Subcutaneous abdominal adipose tissue (tissue), 5 donors: ENCODE data around the gene CRHR2.

Experiments used
- H3K27ac ChIP-seq: one replicate; pipeline ENCODE4 v1.7.0; 2013; ENCODE audit warnings: low read depth, mild to moderate bottlenecking, inconsistent platforms, low read length, moderate library complexity
- H3K27me3 ChIP-seq, 5 donors: one replicate each; pipeline ENCODE4 v1.7.0; 2013; ENCODE audit warnings: low read length in 5 of 5, inconsistent platforms in 1 of 5; ENCODE audit not compliant: control insufficient read depth in 5 of 5, insufficient read depth in 4 of 5
- H3K36me3 ChIP-seq, 5 donors: one replicate each; pipeline ENCODE4 v1.7.0; 2013; ENCODE audit warnings: low read length in 5 of 5; ENCODE audit not compliant: control insufficient read depth in 5 of 5, insufficient read depth in 5 of 5
- H3K4me1 ChIP-seq, 5 donors: one replicate each; pipeline ENCODE4 v1.7.0; 2013; ENCODE audit warnings: low read length in 5 of 5, mild to moderate bottlenecking in 3 of 5, moderate library complexity in 1 of 5; ENCODE audit not compliant: control insufficient read depth in 5 of 5, insufficient read depth in 5 of 5
- H3K4me3 ChIP-seq, 5 donors: one replicate each; pipeline ENCODE4 v1.7.0; 2013; ENCODE audit warnings: low read length in 5 of 5, low read depth in 1 of 5
- H3K9ac ChIP-seq, 5 donors: one replicate each; pipeline ENCODE4 v1.7.0; 2013; ENCODE audit warnings: low read length in 5 of 5, mild to moderate bottlenecking in 4 of 5, moderate library complexity in 3 of 5
- H3K9me3 ChIP-seq, 5 donors: one replicate each; pipeline ENCODE4 v1.7.0; 2013; ENCODE audit warnings: low read length in 5 of 5; ENCODE audit not compliant: control insufficient read depth in 5 of 5
- donor health status: healthy.
- donor health status: healthy.
- donor health status: healthy.
- donor health status: healthy.
- donor health status: healthy.

CRHR2 gene

GRCh38 chr7:30617359-30617758, 64.9 kb downstream of the CRHR2 start:
- Histone ChIP-seq H3K27ac (no peak overlapping the region), H3K4me1 (no peaks in the 10 kb centered on the region), H3K36me3 (peaks cover 56 to 80% (median 71%) of the 10 kb centered on the region in 5 donors), H3K27me3 (no peaks in the 10 kb centered on the region), H3K4me3 (no peak overlapping the region), H3K9ac (no peak overlapping the region), H3K9me3 (no peaks in the 10 kb centered on the region)

- Histone ChIP-seq H3K27me3 (no peaks in the 10 kb centered on the region), H3K9me3 (no peaks in the 10 kb centered on the region), H3K27ac (no peak overlapping the region), H3K36me3 (peaks cover 50 to 75% (median 66%) of the 10 kb centered on the region in 5 donors), H3K4me3 (no peak overlapping the region), H3K9ac (no peak overlapping the region), H3K4me1 (no peaks in the 10 kb centered on the region)
Measured at GRCh38 chr7:30616318-30616717, 65.9 kb downstream of the CRHR2 start.

- Histone ChIP-seq H3K36me3 (peaks cover 53 to 71% (median 55%) of the 10 kb centered on the region in 5 donors), H3K9ac (no peak overlapping the region), H3K27ac (no peak overlapping the region), H3K27me3 (no peaks in the 10 kb centered on the region), H3K4me3 (no peak overlapping the region), H3K9me3 (no peaks in the 10 kb centered on the region), H3K4me1 (no peaks in the 10 kb centered on the region)
Measured at GRCh38 chr7:30613366-30614325, 68.6 kb downstream of the CRHR2 start.

GRCh38 chr7:30612658-30613265, 69.5 kb downstream of the CRHR2 start:
- Histone ChIP-seq H3K36me3 (peaks cover 52 to 65% (median 61%) of the 10 kb centered on the region in 5 donors), H3K27me3 (no peaks in the 10 kb centered on the region)

GRCh38 chr7:30605832-30606231, 76.4 kb downstream of the CRHR2 start:
- Histone ChIP-seq H3K36me3 (peaks cover 44 to 73% (median 56%) of the 10 kb centered on the region in 5 donors), H3K9ac (no peak overlapping the region), H3K27ac (no peak overlapping the region), H3K9me3 (no peaks in the 10 kb centered on the region), H3K4me1 (no peaks in the 10 kb centered on the region), H3K4me3 (no peak overlapping the region), H3K27me3 (no peaks in the 10 kb centered on the region)

More at GRCh38 chr7:30612658-30613265, 69.5 kb downstream of the CRHR2 start:
- no peak overlapping the region for H3K27ac ChIP-seq
- H3K9ac ChIP-seq: no peak overlapping the region
- no peaks in the 10 kb centered on the region for H3K9me3 ChIP-seq
- H3K4me1 ChIP-seq: no peaks in the 10 kb centered on the region
- H3K4me3 ChIP-seq: no peak overlapping the region

GRCh38 chr7:30604901-30605300, 77.4 kb downstream of the CRHR2 start:
- Histone ChIP-seq H3K9me3 (no peaks in the 10 kb centered on the region), H3K4me3 (no peak overlapping the region), H3K27ac (no peak overlapping the region), H3K36me3 (peaks cover 48 to 77% (median 62%) of the 10 kb centered on the region in 5 donors), H3K4me1 (no peaks in the 10 kb centered on the region), H3K9ac (no peak overlapping the region), H3K27me3 (no peaks in the 10 kb centered on the region)
